Thyroid gland (tissue), 4 donors: ENCODE measurements around the gene ZNF541.

ENCODE experiments used
- CTCF ChIP-seq, 6 experiments: fragments of 200-600 bp in 3 of 6; fragments of 450-650 bp in 3 of 6; sonication (generic) in 3 of 6; IDR thresholded peaks; one replicate each; pipeline ENCODE4 v1.5.1; 2016 to 2019; ENCODE audit warnings: antibody characterized with exemption in 6 of 6, mild to moderate bottlenecking in 2 of 6, inconsistent platforms in 1 of 6, moderate library complexity in 1 of 6
- POLR2A ChIP-seq, 2 donors: fragments of 450-650 bp; IDR thresholded peaks; one replicate each; pipeline ENCODE4 v1.6.1; 2017; ENCODE audit warnings: antibody characterized with exemption in 2 of 2, mild to moderate bottlenecking in 2 of 2, moderate library complexity in 1 of 2

GRCh38 chr19:47540748-47541147, 32.2 kb downstream of the ZNF541 start:
- TF ChIP-seq POLR2A (IDR thresholded peaks at IDR 0.05) = no peak
- no peak for TF ChIP-seq CTCF (IDR thresholded peaks at IDR 0.05)
